NCI-H2171 treated with DMSO at 0.1 percent for 48 hours (cell line): ENCODE results near the gene DNAH2.

Source experiments
- DNase-seq: peaks from one replicate; lab custom pipeline; 2025; lab: John Stamatoyannopoulos, UW

Gene DNAH2

DNA sequence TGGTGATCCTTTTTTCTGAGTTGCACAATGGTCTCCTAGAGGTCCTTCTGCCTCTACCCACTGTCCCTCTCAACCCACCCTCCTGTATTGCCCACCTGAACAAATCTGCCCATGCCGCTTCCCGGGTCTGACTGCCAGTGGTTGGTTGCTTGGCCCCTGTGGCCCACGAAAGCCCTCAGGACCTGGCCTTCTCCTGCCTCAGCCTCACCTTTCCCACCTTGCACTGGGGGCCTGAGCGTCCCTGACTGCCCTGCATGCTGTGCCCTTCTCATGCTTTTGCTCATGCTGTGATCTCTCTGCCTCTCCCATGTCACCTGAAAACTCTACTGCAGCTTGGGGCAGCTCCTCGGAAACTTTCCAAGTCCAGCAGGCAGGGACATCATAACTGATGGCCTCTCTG is 102.7 kb downstream of the DNAH2 start:
- no peak for DNase-seq

DNA sequence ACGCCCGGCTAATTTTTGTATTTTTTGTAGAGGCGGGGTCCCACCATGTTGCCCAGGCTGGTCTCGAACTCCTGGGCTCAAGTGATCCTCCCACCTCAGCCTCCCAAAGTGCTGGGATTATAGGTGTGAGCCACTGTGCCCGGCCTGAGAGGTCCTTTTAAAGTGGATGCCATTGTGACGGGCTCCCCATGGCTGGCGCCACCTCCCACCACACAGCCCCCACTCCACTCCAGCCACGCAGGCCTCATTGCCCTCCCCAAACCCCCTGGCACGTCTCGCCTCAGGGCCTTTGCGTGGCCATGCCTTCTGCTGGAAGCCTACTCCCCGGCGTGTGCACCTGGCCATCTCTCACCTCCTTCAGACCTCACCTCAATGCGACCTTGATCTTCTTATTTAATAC is 104.6 kb downstream of the DNAH2 start:
- no peak for DNase-seq

DNA sequence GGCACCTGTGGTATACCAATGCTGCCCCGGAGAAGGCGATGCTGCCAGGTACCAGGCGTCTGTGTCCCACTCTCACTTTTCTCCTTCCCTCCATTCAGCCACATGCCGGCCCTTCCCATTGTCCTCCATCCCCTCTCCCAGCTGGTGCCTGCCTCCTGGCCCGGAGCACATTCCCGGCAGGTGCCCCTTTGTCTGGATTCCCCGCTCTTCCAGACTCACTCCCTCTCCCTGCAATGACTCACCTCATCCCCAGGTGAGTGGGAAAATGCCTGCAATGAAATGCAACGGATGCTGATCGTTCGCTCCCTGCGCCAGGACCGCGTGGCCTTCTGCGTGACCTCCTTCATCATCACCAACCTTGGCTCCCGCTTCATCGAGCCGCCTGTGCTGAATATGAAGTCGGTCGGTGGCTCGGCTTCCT is 106.0 kb downstream of the DNAH2 start:
- DNase-seq = no peak

DNA sequence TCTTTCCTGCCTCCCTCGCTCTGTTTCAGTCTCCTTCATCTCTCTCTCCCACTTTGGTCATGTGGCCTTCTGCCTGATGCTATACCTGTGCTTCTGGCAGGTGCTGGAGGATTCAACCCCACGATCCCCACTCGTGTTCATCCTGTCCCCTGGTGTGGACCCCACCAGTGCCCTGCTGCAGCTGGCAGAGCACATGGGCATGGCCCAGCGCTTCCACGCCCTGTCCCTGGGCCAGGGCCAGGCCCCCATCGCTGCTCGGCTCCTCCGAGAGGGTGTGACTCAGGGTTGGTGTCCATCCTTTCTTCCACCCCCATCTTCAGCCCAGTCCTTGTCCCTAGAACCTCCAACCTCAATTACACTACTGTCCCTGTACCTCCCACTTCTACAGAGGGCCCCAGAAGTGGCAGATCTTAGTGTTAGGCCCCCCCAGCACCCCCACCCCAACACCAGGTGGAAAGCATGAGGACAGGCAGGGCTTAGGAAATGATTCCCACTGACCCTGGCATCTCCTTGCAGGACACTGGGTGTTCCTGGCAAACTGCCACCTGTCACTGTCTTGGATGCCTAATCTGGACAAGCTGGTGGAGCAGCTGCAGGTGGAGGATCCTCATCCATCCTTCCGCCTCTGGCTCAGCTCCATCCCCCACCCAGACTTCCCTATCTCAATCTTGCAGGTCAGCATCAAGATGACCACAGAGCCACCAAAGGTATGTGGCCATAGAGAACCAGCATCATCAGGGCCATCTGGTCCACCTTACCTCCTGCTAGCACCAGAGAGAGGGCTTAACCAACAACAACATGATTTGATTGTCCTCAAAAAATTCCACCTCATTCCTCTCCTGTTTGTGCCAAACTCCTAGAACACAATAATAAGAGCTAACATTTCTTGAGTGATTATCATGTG is 106.7 kb downstream of the DNAH2 start:
- no peak for DNase-seq

DNA sequence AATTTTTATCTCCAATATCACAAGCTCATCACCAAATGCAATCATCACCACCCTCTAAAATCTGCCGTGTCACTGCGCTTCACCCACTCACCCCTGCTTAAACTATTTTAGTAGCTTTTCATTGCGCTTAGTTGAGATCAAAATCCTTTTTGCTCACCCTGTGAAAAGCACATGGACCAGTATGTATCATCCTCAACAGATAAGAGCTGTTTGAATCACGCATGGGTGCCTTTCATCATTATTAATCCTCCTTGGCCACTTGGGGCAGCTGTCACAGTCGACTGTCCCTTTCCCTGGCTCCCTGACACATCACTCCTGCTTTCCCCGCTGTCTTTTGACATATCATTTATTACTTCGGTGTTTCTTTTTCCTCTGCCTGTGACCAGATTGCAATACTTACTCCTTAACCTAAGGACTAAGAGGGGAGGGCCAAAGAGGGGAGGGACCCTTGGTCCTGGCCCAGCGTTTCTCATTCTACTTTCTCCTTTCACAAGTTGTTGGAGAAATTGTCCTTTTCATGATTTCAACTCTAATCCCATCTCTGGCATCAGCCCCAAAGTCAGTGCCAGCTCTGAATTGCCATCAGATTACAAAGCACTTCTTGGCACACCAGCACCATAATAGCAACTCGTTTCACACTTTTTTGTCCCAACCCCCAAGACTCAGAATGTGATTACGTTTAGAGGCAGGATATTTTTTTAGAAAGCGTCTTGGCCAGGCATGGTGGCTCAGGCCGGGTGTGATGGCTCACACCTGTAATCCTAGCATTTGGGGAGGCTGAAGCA is 107.9 kb downstream of the DNAH2 start:
- DNase-seq = peak; percentile 12

DNA sequence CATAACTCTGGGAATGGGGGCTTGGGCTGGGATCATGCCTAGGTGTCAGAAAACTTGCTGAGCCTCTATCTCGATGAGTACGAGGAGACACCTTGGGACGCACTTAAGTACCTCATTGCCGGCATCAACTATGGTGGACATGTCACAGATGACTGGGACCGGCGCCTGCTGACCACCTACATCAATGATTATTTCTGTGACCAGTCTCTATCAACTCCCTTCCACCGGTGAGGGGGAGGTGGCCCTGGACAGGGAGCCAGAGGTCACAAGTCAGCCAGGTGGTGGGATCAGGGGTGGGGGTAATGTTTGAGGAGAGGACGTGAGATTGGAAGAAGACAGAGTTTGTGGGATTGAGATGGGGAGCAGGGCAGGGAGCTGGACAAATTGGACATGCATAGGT is 113.1 kb downstream of the DNAH2 start:
- DNase-seq = no peak

DNA sequence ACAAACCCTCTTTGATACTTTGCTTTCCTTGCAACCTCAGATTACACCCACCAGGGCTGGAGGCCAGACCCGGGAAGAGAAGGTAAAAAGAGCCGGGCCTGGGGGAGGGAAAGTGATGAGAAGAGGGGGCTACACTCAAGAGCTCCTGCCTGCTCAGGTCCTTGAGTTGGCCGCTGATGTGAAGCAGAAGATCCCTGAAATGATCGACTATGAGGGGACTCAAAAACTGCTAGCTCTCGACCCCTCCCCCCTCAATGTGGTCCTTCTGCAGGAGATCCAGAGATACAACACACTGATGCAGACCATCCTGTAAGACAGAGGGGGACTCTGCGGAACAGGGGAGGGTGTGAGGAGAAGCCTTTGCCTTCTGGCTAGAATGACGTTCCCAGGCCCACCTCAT is 113.7 kb downstream of the DNAH2 start:
- no peak for DNase-seq

DNA sequence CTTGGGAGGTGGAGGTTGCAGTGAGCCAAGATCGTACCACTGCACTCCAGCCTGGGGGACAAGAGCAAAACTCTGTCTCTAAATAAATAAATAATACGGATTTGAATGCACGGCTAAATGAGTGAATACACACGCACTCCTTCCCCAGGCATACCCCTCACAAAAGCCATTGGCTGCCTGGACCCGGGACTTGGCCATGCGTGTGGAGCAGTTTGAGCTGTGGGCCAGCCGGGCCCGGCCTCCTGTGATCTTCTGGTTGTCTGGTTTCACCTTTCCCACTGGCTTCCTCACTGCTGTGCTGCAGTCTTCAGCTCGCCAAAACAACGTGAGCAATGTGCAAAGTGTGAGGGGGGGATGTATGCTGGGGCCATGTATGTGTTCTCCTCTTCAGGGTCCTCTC is 114.9 kb downstream of the DNAH2 start:
- DNase-seq = no peak

DNA sequence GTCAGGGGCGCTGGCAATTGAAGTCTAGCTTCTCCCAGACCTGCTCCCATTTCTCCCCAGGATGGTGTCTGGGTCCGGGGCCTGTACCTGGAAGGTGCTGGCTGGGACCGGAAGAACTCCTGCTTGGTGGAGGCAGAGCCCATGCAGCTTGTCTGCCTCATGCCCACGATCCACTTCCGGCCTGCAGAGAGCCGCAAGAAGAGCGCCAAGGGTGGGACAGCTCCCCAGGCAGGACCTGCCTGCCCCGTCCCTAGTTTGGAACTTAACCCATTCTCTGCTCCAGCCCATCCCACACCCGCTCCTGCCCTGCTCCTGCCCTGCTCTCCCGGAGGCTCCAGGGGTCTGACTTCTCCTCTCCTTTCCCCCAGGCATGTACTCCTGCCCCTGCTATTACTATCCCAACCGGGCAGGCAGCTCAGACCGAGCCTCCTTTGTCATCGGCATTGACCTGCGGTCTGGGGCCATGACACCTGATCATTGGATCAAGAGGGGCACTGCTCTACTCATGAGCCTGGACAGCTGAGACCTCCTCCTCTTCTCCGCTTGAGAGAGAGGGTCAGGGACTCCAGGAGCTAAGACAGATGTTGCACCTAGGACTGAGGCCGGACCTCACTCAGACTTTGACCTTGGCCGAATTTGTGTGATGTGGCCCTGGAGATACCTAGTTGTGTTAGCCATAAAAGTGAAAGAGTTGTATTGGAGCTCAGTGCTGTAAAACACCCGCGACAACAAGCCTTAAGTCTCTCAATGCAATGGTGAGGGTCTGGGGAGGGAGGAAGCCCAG is 115.7 kb downstream of the DNAH2 start:
- no peak for DNase-seq

DNA sequence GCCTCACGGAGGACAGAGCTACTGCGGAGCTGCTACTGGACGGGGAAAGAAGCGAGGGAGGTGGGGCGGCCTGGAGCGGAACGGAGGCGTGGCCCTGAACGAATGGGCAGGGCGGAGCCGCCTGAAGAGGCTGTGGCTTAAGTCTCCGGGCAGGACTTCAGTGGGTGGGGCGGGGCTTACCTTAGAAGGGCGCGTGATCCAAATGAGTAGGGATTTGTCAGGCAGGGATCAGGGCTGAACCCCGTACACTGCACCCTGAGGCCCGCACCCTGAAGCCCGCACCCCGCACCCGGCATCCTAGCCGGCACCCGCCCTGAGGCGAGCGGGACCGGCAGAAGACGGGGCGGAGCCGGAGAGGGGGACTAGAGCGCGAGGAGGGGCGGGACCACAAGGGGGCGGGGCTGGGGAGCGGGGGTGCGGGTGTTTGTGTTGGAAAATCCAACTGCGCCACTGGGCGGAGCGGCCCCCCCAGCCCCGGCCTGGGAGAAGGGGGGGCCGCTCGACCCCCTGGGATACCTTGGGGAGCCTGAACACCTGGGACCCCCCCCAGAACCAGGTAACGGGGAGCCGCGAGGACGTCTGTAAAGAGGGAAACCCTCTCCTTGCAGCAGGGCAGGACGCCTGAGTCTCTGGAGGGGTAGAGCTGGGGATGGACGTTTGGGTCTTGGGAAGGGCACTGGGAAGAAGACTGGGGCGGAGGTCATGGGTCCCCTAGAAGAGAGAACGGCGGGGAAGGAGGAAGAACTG is 116.4 kb downstream of the DNAH2 start, which contains the start of gene KDM6B:
Gene KDM6B, plus strand, starts transcription at position 423 of the 747 bp plus-strand sequence. CDS start 11,338 bp downstream, outside the sequence.
- peak; percentile 84 for DNase-seq

DNA sequence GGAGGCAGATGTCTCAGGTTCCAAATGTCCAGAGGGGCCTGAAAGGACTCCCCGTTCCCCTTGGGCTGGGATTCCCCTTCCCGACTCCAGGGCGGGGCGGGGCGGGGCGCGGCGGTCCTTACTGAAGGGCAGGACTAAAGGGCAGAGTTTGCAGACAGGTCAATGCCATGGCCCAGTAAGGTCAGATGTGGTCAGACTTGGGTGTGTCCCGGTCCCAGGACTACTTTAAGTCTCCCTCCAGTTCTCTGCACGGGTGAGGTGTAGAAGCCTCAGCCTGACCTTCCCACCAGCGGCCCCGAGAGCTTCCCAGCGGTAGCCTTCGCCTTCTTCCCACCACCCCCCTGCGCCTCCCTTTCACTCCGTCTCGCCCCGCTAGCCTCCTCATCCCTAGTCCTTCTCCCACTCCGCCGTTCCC is 117.0 kb downstream of the DNAH2 start:
- no peak for DNase-seq

DNA sequence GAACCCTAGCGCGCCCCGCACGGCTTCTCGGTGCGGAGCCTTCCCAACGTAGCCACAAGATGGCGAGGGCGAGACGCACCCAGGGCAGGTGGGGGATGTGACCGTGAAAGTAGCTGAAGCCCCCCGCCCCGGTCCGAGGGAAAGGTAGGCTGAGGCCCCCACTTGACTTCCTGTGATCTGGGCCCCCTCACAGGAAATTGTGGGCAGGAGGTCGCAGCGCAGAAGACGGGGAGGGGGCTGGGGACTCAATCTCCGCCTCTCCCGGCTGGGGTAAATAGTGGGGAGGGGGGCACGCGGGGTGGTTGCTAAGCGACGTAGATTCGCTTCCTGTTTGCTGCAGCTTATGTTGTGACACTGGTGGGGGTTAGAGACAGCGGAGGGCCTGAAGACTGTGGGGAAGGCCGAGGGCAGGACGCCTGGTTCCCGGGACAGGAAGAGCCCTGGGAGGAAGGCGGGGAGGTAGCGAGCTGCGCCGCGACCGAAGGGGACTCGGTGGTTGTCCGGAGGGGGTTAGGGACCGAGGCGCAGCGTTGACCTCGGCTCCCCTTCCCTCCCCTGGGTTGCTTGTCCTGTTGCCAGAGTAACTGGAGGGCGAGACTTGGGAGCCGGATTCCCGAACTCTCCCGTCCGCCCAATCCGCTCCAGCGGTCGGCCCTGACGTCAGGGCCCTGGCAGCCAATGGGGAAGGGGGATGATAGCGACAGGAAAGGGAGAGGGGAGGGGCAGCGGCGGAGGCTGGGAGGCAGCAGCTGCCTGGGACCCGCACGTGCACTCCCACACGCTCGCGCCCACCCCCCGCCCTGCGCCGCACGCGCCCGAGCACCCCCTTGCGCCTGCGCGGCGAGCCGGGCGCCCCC is 117.6 kb downstream of the DNAH2 start:
- DNase-seq = peak; percentile 99

DNA sequence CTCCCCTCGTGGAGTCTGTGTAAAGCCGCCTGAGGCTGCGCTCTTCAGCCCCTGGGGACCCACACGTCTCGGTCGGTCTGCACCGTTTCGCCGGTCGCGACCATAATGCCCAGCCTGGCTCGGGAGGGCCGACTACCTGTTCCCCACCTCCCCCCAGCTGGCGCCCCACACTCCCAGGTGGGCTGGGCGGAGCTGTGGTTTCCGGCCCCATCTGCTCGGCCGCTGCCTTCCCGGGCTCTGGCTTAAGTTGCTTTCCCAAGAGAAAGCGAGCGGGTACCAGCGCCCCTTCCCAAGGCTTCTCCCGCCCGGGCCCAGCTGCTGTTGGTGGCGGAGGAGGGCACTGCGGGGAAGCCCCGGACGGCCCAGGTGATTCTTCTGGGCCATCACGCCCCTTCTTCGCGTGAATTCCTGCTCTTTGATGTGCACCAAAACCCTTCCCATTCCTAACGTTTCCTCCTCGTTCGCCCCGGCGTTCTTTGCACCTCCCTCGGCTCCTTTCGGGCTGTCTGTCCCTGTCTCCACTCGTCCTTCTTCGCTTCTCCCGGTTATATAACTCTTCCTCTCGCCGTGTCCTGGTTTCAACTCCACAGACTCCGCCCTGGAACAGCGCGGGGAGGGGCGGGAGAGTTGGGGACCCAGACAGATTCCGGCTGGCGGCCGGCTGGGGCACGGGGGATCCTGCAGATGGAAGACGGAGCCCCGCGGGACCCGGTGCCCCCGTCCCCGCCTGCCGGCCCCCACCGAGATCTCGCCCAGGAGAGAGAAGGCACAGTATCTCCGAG is 118.5 kb downstream of the DNAH2 start:
- DNase-seq = peak; percentile 99

DNA sequence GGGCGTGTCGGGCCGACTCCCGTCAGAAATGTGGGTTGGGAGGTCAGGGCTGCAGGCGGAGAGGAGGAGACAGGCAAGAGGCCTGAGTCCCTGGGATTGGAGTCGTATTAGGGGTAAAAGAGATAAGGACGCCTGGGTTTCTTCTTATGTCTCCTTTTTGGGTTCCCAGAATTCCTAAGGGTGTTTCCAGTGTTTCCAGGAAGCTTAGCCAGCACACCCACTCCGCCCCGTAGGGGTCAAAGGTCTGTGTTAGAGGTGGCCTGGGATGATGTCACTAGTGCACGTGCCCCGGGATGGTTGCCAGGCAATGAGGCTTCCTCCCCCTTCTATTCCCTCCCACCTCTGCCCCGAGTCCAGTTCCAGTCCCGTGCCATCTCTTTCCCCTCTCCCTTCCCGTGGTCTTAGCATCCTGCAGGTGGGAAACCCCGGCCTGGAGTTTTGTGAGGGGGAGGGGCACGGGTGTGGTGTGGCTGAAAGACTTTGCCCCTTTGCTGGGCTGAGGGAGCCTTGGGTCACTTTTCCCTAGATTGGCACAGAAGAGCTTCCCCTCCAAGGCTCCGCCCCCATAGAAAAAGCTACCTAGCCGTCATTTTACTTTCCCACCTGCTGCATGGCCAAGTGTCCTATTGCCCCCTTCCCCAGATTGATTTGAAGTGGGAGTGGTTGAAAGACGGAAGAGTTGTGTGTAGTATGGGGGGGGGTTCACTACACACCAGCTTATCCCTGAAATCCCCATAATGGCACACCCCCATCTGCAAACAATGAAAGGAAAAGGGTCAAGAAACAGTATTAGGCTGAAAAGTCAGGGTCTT is 119.3 kb downstream of the DNAH2 start:
- DNase-seq = peak; percentile 99

DNA sequence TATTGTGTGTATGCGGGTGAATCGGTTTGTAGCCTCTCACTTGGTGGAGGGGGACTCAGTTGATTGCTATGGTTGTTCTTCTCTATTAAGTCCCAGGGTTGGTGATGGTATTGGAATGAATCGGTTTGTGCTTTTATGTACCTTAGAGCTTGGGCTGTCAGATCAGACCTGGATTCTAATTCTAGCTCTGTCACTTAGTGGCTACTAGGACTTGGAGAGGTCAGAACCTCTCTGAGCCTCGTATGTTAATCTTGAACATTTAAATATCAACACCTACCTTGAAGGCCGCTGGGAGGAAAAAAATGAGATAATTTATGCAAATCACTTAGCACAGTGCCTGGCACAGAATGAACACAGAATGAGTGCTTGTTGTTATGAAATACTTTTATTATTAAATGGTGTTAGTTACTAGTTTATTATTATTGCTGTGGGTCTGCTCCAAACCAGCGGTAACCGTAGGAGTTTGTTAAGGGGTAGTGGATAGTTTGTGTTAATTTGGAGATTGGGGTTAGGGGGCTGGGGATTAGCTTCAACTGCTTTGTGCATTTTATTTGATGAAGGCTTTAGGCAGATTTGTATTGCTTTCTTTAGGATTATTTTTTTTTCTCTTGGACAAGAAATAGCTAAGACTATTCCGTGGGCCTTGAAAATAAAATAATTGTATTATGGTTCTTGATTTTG is 120.0 kb downstream of the DNAH2 start:
- DNase-seq = peak; percentile 52

DNA sequence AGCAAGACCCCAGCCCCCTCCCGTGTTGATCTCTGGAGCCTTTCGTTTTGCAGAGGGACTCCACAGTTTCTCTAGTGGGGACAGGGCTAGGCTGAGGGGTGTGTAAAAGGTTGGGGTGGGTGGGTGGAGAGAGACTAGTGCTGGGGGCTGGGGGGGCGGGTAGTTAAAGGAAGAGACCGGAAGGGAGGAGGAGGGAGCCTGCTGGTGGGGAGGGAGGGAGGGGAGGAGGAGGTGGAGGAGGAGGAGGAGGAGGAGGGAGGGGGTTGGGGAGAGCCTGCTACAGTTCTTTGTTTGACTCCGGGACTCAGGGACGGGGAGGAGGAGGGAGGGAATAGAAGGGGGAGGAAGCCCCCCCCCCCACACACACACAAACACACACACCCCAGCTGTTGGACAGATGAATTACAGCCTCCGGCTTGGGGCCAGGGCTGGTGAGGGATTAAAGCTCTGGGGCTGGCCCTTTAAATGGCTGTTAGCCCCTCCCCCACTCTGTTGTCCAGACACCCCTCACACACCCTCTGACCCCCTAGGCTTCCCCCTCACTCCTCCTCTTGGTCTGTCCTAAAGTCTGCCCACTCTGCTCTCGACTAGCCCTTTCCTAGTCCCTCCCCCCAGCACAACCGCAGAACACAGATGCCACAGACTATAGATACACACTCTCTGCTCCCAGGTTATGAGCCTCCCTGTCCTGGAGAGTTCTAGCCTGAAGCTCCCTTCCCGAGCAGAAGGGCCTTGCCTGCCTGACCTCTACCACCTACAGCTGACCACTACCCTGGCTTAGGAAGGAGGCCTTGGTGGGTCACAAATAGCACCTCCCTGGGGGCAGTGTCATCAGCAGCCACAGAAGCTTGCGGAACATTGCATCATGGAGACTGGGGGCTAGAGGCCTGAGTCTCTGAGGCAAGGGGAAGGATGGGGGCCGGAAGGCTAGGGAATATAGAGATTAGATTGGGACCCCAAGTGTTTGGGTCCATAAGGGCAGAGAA is 120.8 kb downstream of the DNAH2 start:
- DNase-seq = peak; percentile 73
